DOHH2 (cell line): ENCODE measurements around the gene ZNF536.

Source experiments
- CTCF ChIP-seq: fragments of 200-600 bp; sonication (generic); IDR thresholded peaks from one replicate; pipeline ENCODE4 v1.5.1; 2014; ENCODE audit warnings: antibody characterized with exemption, mild to moderate bottlenecking, low read depth, low read length; ENCODE audit not compliant: poor library complexity, severe bottlenecking
- EZH2phosphoT487 ChIP-seq: fragments of 200-600 bp; sonication (generic); IDR thresholded peaks from 2 replicates; pipeline ENCODE4 v1.6.1; 2017; ENCODE audit warnings: borderline replicate concordance, mild to moderate bottlenecking, antibody characterized with exemption, low read length, moderate library complexity, mixed read lengths

DNA sequence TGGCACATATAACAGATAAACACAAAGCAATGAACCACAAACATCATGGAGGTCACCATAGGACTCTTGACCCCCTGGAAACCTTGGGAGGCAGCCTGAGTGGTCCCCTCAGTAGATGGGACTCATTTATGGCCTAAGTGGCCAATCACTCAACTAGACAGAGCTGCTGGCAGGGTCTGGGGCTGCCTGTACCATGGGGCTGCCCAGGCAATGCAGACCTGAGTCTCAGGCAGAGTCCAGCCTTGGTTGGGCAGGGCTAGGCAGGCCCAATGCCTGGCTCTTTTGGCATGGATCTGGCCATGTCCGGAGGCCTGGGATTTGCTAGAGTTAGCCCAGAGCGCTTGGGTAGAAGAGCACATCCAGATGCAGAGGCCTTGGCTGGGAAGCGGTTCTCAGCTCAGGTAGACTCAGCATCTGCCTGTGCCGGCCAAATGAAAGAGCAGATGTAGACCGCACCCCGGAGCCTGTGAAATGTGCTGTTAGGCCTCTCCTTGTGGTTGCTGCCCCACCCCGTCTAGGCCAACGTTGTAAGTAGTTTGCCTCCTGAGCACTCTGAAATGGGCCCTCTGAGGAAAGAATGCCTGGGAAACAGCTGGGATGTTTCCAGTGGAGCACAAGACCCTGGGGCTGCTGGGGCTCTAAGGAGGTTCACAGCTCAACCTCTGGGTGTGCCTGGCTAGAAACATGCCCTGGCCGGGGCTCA lies 171.2 kb downstream of the ZNF536 start:
- TF ChIP-seq CTCF (no peak), EZH2phosphoT487 (no peak)
